HS-27A (cell line): ENCODE data around the gene ZMYND15.
"Not testable (repeated sequence)": the region's sequence is repeated elsewhere in the genome, so short reads cannot be mapped to it uniquely, and the experiment has no call there.

Source experiments
- DNase-seq: peaks from one replicate; pipeline ENCODE4 v3.0.0-alpha.2; 2012; ENCODE audit warnings: low read depth, missing footprints

ZMYND15 gene

GRCh38 chr17:4739122-4740024, at the start of gene ZMYND15, which contains the start of gene CXCL16:
ZMYND15 (plus strand) TSS chr17:4739833; CDS start chr17:4740549, 716 bp downstream.
CXCL16 (minus strand) TSS chr17:4739928; CDS start chr17:4739339, 589 bp downstream.
- no peak for DNase-seq

GRCh38 chr17:4689872-4690271, 49.8 kb upstream of the ZMYND15 start:
- DNase-seq = not testable (repeated sequence)

- DNase-seq = no peak
Measured at GRCh38 chr17:4690745-4691144, 48.9 kb upstream of the ZMYND15 start.

GRCh38 chr17:4691686-4692085, 47.9 kb upstream of the ZMYND15 start:
- no peak for DNase-seq

- no peak for DNase-seq
Measured at GRCh38 chr17:4693416-4693815, 46.2 kb upstream of the ZMYND15 start.

- DNase-seq = no peak
Measured at GRCh38 chr17:4696437-4696805, 43.2 kb upstream of the ZMYND15 start.

- not testable (repeated sequence) for DNase-seq
Measured at GRCh38 chr17:4699401-4700056, 40.1 kb upstream of the ZMYND15 start.

- no peak for DNase-seq
Measured at GRCh38 chr17:4701116-4701515, 38.5 kb upstream of the ZMYND15 start.

- no peak for DNase-seq
Measured at GRCh38 chr17:4703330-4703691, 36.3 kb upstream of the ZMYND15 start.

- not testable (repeated sequence) for DNase-seq
Measured at GRCh38 chr17:4704574-4704907, 35.1 kb upstream of the ZMYND15 start.

- DNase-seq = no peak
Measured at GRCh38 chr17:4704991-4705390, 34.6 kb upstream of the ZMYND15 start.

GRCh38 chr17:4706121-4706520, 33.5 kb upstream of the ZMYND15 start:
- no peak for DNase-seq

GRCh38 chr17:4708436-4708835, 31.2 kb upstream of the ZMYND15 start:
- DNase-seq = no peak

GRCh38 chr17:4709794-4710692, 29.6 kb upstream of the ZMYND15 start, which contains the start of gene ARRB2:
ARRB2 (plus strand) TSS chr17:4710632; CDS start chr17:4710722, 90 bp downstream.
- peak; percentile 80 for DNase-seq

- DNase-seq = no peak
Measured at GRCh38 chr17:4710693-4711634, 28.7 kb upstream of the ZMYND15 start.

- DNase-seq = no peak
Measured at GRCh38 chr17:4711661-4712181, 27.9 kb upstream of the ZMYND15 start.

GRCh38 chr17:4712526-4712925, 27.1 kb upstream of the ZMYND15 start:
- no peak for DNase-seq

GRCh38 chr17:4714340-4715062, 25.1 kb upstream of the ZMYND15 start:
- not testable (repeated sequence) for DNase-seq

- DNase-seq = no peak
Measured at GRCh38 chr17:4715063-4715744, 24.4 kb upstream of the ZMYND15 start.

- DNase-seq = no peak
Measured at GRCh38 chr17:4716081-4716480, 23.6 kb upstream of the ZMYND15 start.
